Karpas-422 (cell line): ENCODE measurements around the gene NT5C3A. TPM values are rescaled to one million over a fixed set of nuclear protein-coding genes. Genes with fewer than 3 reads are reported as not detected.
A peak's percentile ranks its signal among the peaks of the same experiment; 100 is the strongest.

ENCODE experiments used
- DNase-seq: peaks from one replicate; pipeline ENCODE4 v3.0.0-alpha.2; 2015
- H2AFZ ChIP-seq: fragments of 200-600 bp; sonication (generic); 2 replicates; pipeline ENCODE4 v1.6.1; 2014; ENCODE audit warnings: antibody characterized with exemption, low read length, mixed read lengths
- H3K27ac ChIP-seq: fragments of 200-600 bp; sonication (generic); 2 replicates; pipeline ENCODE4 v1.5.1; 2014; ENCODE audit warnings: mild to moderate bottlenecking, low read length, moderate library complexity
- H3K27me3 ChIP-seq: fragments of 200-600 bp; sonication (generic); 2 replicates; pipeline ENCODE4 v1.6.1; 2014; ENCODE audit warnings: low read length, mixed read lengths
- H3K36me3 ChIP-seq: fragments of 200-600 bp; sonication (generic); 2 replicates; pipeline ENCODE4 v1.6.1; 2014; ENCODE audit warnings: low read length, mixed read lengths; ENCODE audit not compliant: insufficient read depth
- H3K4me1 ChIP-seq: fragments of 200-600 bp; sonication (generic); 2 replicates; pipeline ENCODE4 v1.6.1; 2014; ENCODE audit warnings: mild to moderate bottlenecking, low read length, mixed read lengths
- H3K4me2 ChIP-seq: fragments of 200-600 bp; sonication (generic); 2 replicates; pipeline ENCODE4 v1.6.1; 2014; ENCODE audit warnings: low read length, low read depth, mild to moderate bottlenecking; ENCODE audit not compliant: poor library complexity, severe bottlenecking
- H3K4me3 ChIP-seq: fragments of 200-600 bp; sonication (generic); 2 replicates; pipeline ENCODE4 v1.5.1; 2014; ENCODE audit warnings: mild to moderate bottlenecking, antibody characterized with exemption, low read length, mixed read lengths
- H3K79me2 ChIP-seq: fragments of 200-600 bp; sonication (generic); 2 replicates; pipeline ENCODE4 v1.6.1; 2014; ENCODE audit warnings: mild to moderate bottlenecking, low read length, mixed read lengths
- H3K9ac ChIP-seq: fragments of 200-600 bp; sonication (generic); 2 replicates; pipeline ENCODE4 v1.6.0; 2014; ENCODE audit warnings: low read length
- H3K9me2 ChIP-seq: fragments of 200-600 bp; sonication (generic), shearing (Covaris generic); replicated peaks from 2 replicates; pipeline ENCODE4 v1.6.0; 2014; ENCODE audit warnings: mild to moderate bottlenecking, low read length, moderate library complexity; ENCODE audit not compliant: insufficient read depth
- H3K9me3 ChIP-seq: fragments of 300-700, 200-600 bp; sonication (generic); 2 replicates; pipeline ENCODE4 v1.6.1; 2014; ENCODE audit warnings: low read length, mixed read lengths
- H4K20me1 ChIP-seq: fragments of 200-600 bp; sonication (generic); 2 replicates; pipeline ENCODE4 v1.6.1; 2014; ENCODE audit warnings: mild to moderate bottlenecking, antibody characterized with exemption, low read length, low read depth; ENCODE audit not compliant: insufficient read depth
- total RNA-seq: library from RNA; depleted of rRNA; stranded (reverse); fragments of >200 nt; shearing (Covaris generic); gene quantifications from 2 replicates; pipeline ENCODE4 v1.2.3, GENCODE V29; 2014; ENCODE audit warnings: low replicate concordance

NT5C3A gene
- total RNA-seq, 1 experiment from 2014 or later: 48.7 TPM

GRCh38 chr7:33043501-33044400 is 18.8 kb downstream of the NT5C3A start:
- peak overlapping the region; percentile 87; the same call in 1 of the 2 replicates for H3K27ac ChIP-seq
- H3K9ac ChIP-seq: no peak overlapping the region
- peaks cover 4% of the 10 kb centered on the region for H4K20me1 ChIP-seq
- H3K9me2 ChIP-seq: no peaks in the 10 kb centered on the region
- no peaks in the 10 kb centered on the region for H3K9me3 ChIP-seq
- H3K4me1 ChIP-seq: peaks cover 71% of the 10 kb centered on the region
- peaks cover 92% of the 10 kb centered on the region for H3K79me2 ChIP-seq
- no peak for DNase-seq
- H3K36me3 ChIP-seq: no peaks in the 10 kb centered on the region
- H3K27me3 ChIP-seq: no peaks in the 10 kb centered on the region
- H2AFZ ChIP-seq: no peak overlapping the region
- no peak overlapping the region for H3K4me2 ChIP-seq
- no peak overlapping the region for H3K4me3 ChIP-seq

GRCh38 chr7:33041631-33042428 is 20.7 kb downstream of the NT5C3A start:
- Histone ChIP-seq H4K20me1 (peaks cover 4% of the 10 kb centered on the region), H3K4me2 (peak overlapping the region; percentile 91), H3K9me2 (no peaks in the 10 kb centered on the region), H3K4me3 (peak overlapping the region; percentile 70), H2AFZ (no peak overlapping the region), H3K36me3 (no peaks in the 10 kb centered on the region), H3K27ac (peak overlapping the region; percentile 87), H3K9ac (0 out of 2 replicates have a peak overlapping the region, but pooled peaks have one; percentile 37), H3K4me1 (peaks cover 84% of the 10 kb centered on the region), H3K27me3 (no peaks in the 10 kb centered on the region), H3K79me2 (peaks cover 95% of the 10 kb centered on the region), H3K9me3 (no peaks in the 10 kb centered on the region)
- DNase-seq: no peak

- H2AFZ ChIP-seq: no peak overlapping the region
- peaks cover 93% of the 10 kb centered on the region for H3K79me2 ChIP-seq
- H3K36me3 ChIP-seq: no peaks in the 10 kb centered on the region
- H3K27ac ChIP-seq: peak overlapping the region; percentile 87
- H3K27me3 ChIP-seq: no peaks in the 10 kb centered on the region
- no peaks in the 10 kb centered on the region for H3K9me2 ChIP-seq
- H4K20me1 ChIP-seq: peaks cover 4% of the 10 kb centered on the region
- peak overlapping the region; percentile 91 for H3K4me2 ChIP-seq
- peak overlapping the region; percentile 70 for H3K4me3 ChIP-seq
- H3K9me3 ChIP-seq: no peaks in the 10 kb centered on the region
- H3K9ac ChIP-seq: peak overlapping the region; percentile 58
- H3K4me1 ChIP-seq: peaks cover 81% of the 10 kb centered on the region
- peak; percentile 97 for DNase-seq
Measured at GRCh38 chr7:33040803-33041516, 21.6 kb downstream of the NT5C3A start.

GRCh38 chr7:33039903-33040292 is 22.7 kb downstream of the NT5C3A start:
- no peak for DNase-seq
- Histone ChIP-seq H3K27me3 (no peaks in the 10 kb centered on the region), H3K4me2 (peak overlapping the region; percentile 91), H3K9me2 (no peaks in the 10 kb centered on the region), H2AFZ (no peak overlapping the region), H3K4me3 (peak overlapping the region; percentile 70), H3K9me3 (no peaks in the 10 kb centered on the region), H3K4me1 (peaks cover 73% of the 10 kb centered on the region), H3K27ac (peak overlapping the region; percentile 87), H4K20me1 (peaks cover 3% of the 10 kb centered on the region), H3K36me3 (no peaks in the 10 kb centered on the region), H3K9ac (peak overlapping the region; percentile 63), H3K79me2 (peaks cover 95% of the 10 kb centered on the region)

- Histone ChIP-seq H3K9me3 (no peaks in the 10 kb centered on the region), H3K9me2 (no peaks in the 10 kb centered on the region), H3K27me3 (no peaks in the 10 kb centered on the region), H4K20me1 (no peaks in the 10 kb centered on the region; the same call in 1 of the 2 replicates), H3K36me3 (no peaks in the 10 kb centered on the region), H3K4me1 (peaks cover 67% of the 10 kb centered on the region), H3K9ac (peak overlapping the region; percentile 63), H3K4me3 (peak overlapping the region; percentile 70), H3K4me2 (peak overlapping the region; percentile 91), H3K79me2 (peaks cover 95% of the 10 kb centered on the region), H2AFZ (no peak overlapping the region), H3K27ac (peak overlapping the region; percentile 87)
- peak; percentile 77 for DNase-seq
Measured at GRCh38 chr7:33039257-33039902, 23.2 kb downstream of the NT5C3A start.

GRCh38 chr7:33038639-33039038 is 23.9 kb downstream of the NT5C3A start:
- no peaks in the 10 kb centered on the region for H4K20me1 ChIP-seq
- no peaks in the 10 kb centered on the region for H3K9me2 ChIP-seq
- H3K9ac ChIP-seq: peak overlapping the region; percentile 63
- H3K27me3 ChIP-seq: no peaks in the 10 kb centered on the region
- H3K4me2 ChIP-seq: peak overlapping the region; percentile 91
- H3K9me3 ChIP-seq: no peaks in the 10 kb centered on the region
- H3K36me3 ChIP-seq: no peaks in the 10 kb centered on the region
- H3K79me2 ChIP-seq: peaks cover 91% of the 10 kb centered on the region
- no peak for DNase-seq
- no peak overlapping the region for H2AFZ ChIP-seq
- peak overlapping the region; percentile 70 for H3K4me3 ChIP-seq
- H3K27ac ChIP-seq: peak overlapping the region; percentile 87
- H3K4me1 ChIP-seq: peaks cover 60% of the 10 kb centered on the region

- no peak for DNase-seq
- Histone ChIP-seq H3K9ac (no peak overlapping the region), H3K79me2 (peaks cover 81% of the 10 kb centered on the region), H3K9me2 (no peaks in the 10 kb centered on the region), H3K27ac (no peak overlapping the region), H3K4me2 (no peak overlapping the region), H3K4me1 (peaks cover 32% of the 10 kb centered on the region), H2AFZ (no peak overlapping the region), H3K9me3 (no peaks in the 10 kb centered on the region), H3K36me3 (no peaks in the 10 kb centered on the region), H3K4me3 (no peak overlapping the region), H4K20me1 (no peaks in the 10 kb centered on the region), H3K27me3 (no peaks in the 10 kb centered on the region)
Measured at GRCh38 chr7:33035776-33036175, 26.8 kb downstream of the NT5C3A start.
